Stomach smooth muscle (tissue), 2 donors: ENCODE results near the gene GPR27.

Source experiments
- H3K27ac ChIP-seq: one replicate; pipeline ENCODE4 v1.7.0; 2013; ENCODE audit warnings: mild to moderate bottlenecking, low read length, inconsistent platforms
- H3K27me3 ChIP-seq, 2 donors: one replicate each; pipeline ENCODE4 v1.7.0; 2013; ENCODE audit warnings: low read length in 2 of 2; ENCODE audit not compliant: insufficient read depth in 2 of 2, control insufficient read depth in 1 of 2
- H3K36me3 ChIP-seq, 2 donors: one replicate each; pipeline ENCODE4 v1.7.0; 2013; ENCODE audit warnings: low read length in 2 of 2; ENCODE audit not compliant: control insufficient read depth in 2 of 2, insufficient read depth in 2 of 2
- H3K4me1 ChIP-seq: one replicate; pipeline ENCODE4 v1.7.0; 2013; ENCODE audit warnings: low read length; ENCODE audit not compliant: control insufficient read depth, insufficient read depth
- H3K4me3 ChIP-seq, 2 donors: one replicate each; pipeline ENCODE4 v1.7.0; 2013; ENCODE audit warnings: low read length in 2 of 2
- H3K9ac ChIP-seq, 2 donors: one replicate each; pipeline ENCODE4 v1.7.0; 2013; ENCODE audit warnings: low read length in 2 of 2, mild to moderate bottlenecking in 1 of 2
- H3K9me3 ChIP-seq, 2 donors: one replicate each; pipeline ENCODE4 v1.7.0; 2013; ENCODE audit warnings: low read length in 2 of 2; ENCODE audit not compliant: control insufficient read depth in 2 of 2
- donor health status: healthy.
- donor health status: Pancreatic carcinoma.

GPR27 gene

GRCh38 chr3:71805691-71806090 is 52.0 kb downstream of the GPR27 start:
- H3K27ac ChIP-seq = no peak overlapping the region
- H3K4me3 ChIP-seq = no peak overlapping the region
- H3K4me1 ChIP-seq = no peaks in the 10 kb centered on the region
- H3K36me3 ChIP-seq = no peaks in the 10 kb centered on the region
- H3K9ac ChIP-seq = no peak overlapping the region
- H3K27me3 ChIP-seq = peaks cover 0 to 10% of the 10 kb centered on the region in 2 donors
- H3K9me3 ChIP-seq = no peaks in the 10 kb centered on the region
